Sigmoid colon (tissue), 4 donors: ENCODE results near the gene PRICKLE4.

ENCODE experiments used
- POLR2AphosphoS5 ChIP-seq, 4 donors: sonication (generic); formaldehyde crosslinking; IDR thresholded peaks; one replicate each; pipeline ENCODE4 v1.6.1; 2017; ENCODE audit warnings: antibody characterized with exemption in 4 of 4
- TF ChIP-seq, protein P1 (sequence below), 4 experiments: fragments of 450-650 bp in 3 of 4; fragments of 200-600 bp in 1 of 4; IDR thresholded peaks; one replicate each; pipeline ENCODE4 v1.5.1; 2016 to 2019; ENCODE audit warnings: antibody characterized with exemption in 4 of 4, mild to moderate bottlenecking in 3 of 4, moderate library complexity in 2 of 4

DNA sequence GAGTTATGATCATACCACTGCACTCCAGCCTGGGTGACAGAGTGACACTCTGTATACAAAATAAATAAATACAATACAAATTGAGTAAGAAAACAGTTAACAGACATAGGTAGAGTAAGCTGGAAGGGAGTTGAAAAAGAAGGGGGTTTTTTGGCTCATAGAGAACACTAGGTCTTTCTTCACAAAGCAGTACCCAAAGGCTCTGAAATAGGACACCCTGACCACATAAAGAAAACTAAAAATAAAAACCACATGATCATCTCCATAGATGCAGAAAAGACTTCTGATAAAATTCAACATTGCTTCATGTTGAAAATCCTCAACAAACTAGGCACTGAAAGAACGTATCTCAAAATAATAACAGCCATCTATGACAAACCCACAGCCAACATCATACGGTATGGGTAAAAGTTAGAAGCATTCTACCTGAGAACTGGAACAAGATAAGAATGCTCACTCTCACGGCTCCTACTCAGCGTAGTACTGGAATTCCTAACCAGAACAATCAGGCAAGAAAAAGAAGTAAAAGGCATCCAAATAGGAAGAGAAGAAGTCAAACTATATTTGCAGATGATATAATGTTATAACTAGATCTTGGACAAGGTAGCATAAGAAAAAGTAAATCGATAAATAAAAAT lies 55.6 kb downstream of the PRICKLE4 start:
- TF ChIP-seq, protein P1, sequence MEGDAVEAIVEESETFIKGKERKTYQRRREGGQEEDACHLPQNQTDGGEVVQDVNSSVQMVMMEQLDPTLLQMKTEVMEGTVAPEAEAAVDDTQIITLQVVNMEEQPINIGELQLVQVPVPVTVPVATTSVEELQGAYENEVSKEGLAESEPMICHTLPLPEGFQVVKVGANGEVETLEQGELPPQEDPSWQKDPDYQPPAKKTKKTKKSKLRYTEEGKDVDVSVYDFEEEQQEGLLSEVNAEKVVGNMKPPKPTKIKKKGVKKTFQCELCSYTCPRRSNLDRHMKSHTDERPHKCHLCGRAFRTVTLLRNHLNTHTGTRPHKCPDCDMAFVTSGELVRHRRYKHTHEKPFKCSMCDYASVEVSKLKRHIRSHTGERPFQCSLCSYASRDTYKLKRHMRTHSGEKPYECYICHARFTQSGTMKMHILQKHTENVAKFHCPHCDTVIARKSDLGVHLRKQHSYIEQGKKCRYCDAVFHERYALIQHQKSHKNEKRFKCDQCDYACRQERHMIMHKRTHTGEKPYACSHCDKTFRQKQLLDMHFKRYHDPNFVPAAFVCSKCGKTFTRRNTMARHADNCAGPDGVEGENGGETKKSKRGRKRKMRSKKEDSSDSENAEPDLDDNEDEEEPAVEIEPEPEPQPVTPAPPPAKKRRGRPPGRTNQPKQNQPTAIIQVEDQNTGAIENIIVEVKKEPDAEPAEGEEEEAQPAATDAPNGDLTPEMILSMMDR (IDR thresholded peaks at IDR 0.05) = no peak
- TF ChIP-seq POLR2AphosphoS5 (IDR thresholded peaks at IDR 0.05) = no peak
